Fibroblast of lung (primary cell): ENCODE measurements around the gene GRWD1.

Experiments used
- CTCF ChIP-seq, 2 donors: IDR thresholded peaks in 1 of 2; conservative IDR thresholded peaks in 1 of 2; 1 replicate in 1 of 2; 2 replicates in 1 of 2; pipeline ENCODE4 v1.5.1; 2011 to 2012; ENCODE audit warnings: low read length in 2 of 2, control low read depth in 1 of 2, inconsistent platforms in 1 of 2, low read depth in 1 of 2, mild to moderate bottlenecking in 1 of 2
- EZH2 ChIP-seq: IDR thresholded peaks from 2 replicates; pipeline ENCODE4 v1.5.1; 2012; ENCODE audit warnings: low read length, control low read depth, mild to moderate bottlenecking; ENCODE audit errors: missing control alignments

- TF ChIP-seq EZH2: no peak
- TF ChIP-seq CTCF (conservative IDR thresholded peaks at IDR 0.05 in 1 of 2, IDR thresholded peaks at IDR 0.05 in 1 of 2; ENCODE audit: low read depth in 1 of 2, low read length in 2 of 2): no peak
These were observed 48.3 kb upstream of the GRWD1 start for GRCh38 chr19:48397263-48398101.
